ENCODE results near the gene CEP120. TPM values are rescaled to one million over a fixed set of nuclear protein-coding genes. Genes with fewer than 3 reads are reported as not detected.
"Not testable (repeated sequence)": the region's sequence is repeated elsewhere in the genome, so short reads cannot be mapped to it uniquely, and the experiment has no call there.

The CEP120 gene
- total RNA-seq, 3 donors from 2014 or later (not counting 1 experiment from before 2014, with no cell fraction given), result 51.2 to 58.9 (median 54.6) TPM

DNA sequence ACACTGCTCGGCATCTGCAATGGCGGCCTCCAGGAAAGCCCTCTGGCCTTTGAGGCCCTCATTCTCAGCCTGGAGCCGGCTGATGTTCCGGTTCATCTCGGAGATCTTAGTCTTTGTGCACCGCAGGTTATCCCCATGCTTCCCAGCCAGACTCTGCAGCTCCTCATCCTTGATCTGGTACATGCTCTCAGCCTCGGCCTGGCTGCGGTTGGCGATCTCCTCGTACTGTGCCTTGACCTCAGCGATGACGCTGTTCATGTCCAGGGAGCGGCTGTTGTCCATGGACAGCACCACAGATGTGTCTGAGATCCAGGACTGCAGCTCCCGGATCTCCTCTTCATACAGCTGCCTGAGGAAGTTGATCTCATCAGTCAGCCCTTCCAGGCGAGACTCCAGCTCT, 21.9 kb downstream of the CEP120 start:
- Histone ChIP-seq H3K4me1 (ENCODE audit: control insufficient read depth, insufficient read depth, low read length) (no peaks in the 10 kb centered on the region), H3K9me3 (ENCODE audit: control insufficient read depth, insufficient read depth, low read length) (no peaks in the 10 kb centered on the region), H3K36me3 (ENCODE audit: control insufficient read depth, insufficient read depth, low read length) (peaks cover 63% of the 10 kb centered on the region), H3K27ac (ENCODE audit: low read length) (no peak overlapping the region), H3K27me3 (ENCODE audit: control insufficient read depth, insufficient read depth, low read length) (no peaks in the 10 kb centered on the region), H3K4me3 (ENCODE audit: low read length) (no peak overlapping the region)
- no peak overlapping the region for H3K27ac Mint-ChIP-seq
- intact Hi-C loops (cut with micrococcal nuclease), result no loop called here
- ATAC-seq, result no peak
- H3K9me3 Mint-ChIP-seq, result no peaks in the 10 kb centered on the region
- TF ChIP-seq, protein P1, sequence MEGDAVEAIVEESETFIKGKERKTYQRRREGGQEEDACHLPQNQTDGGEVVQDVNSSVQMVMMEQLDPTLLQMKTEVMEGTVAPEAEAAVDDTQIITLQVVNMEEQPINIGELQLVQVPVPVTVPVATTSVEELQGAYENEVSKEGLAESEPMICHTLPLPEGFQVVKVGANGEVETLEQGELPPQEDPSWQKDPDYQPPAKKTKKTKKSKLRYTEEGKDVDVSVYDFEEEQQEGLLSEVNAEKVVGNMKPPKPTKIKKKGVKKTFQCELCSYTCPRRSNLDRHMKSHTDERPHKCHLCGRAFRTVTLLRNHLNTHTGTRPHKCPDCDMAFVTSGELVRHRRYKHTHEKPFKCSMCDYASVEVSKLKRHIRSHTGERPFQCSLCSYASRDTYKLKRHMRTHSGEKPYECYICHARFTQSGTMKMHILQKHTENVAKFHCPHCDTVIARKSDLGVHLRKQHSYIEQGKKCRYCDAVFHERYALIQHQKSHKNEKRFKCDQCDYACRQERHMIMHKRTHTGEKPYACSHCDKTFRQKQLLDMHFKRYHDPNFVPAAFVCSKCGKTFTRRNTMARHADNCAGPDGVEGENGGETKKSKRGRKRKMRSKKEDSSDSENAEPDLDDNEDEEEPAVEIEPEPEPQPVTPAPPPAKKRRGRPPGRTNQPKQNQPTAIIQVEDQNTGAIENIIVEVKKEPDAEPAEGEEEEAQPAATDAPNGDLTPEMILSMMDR (IDR thresholded peaks at IDR 0.05), result no peak
- no peak for DNase-seq
- 98% methylated on average over 15 of the region's 15 CpGs for WGBS (ENCODE audit: insufficient coverage)
- H3K27me3 Mint-ChIP-seq (ENCODE audit: low read depth in 2 of 2), result no peaks in the 10 kb centered on the region
- no peak overlapping the region for H3K4me3 Mint-ChIP-seq
- H3K36me3 Mint-ChIP-seq, result peaks cover 38% of the 10 kb centered on the region
- H3K4me1 Mint-ChIP-seq, result peaks cover 7 to 8% of the 10 kb centered on the region in 2 donors

DNA sequence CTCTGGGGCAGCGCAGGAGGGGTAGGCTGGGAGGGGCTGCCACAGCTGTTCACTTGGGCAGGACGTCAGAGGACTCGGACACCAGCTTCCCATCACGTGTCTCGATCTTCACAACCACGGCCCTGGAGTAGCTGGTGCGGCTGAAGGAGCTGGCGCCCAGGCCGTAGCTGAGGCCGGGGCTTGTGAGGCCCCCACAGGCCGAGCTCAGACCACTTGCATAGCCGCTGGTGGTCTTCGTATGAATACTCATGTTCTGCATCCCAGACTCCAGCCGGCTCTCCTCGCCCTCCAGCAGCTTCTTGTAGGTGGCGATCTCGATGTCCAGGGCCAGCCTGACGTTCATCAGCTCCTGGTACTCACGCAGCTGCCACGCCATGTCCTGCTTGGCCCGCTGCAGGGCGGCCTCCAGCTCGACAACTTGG, 22.3 kb downstream of the CEP120 start:
- H3K27ac ChIP-seq (ENCODE audit: low read length); H3K27ac Mint-ChIP-seq; H3K4me1 ChIP-seq (ENCODE audit: control insufficient read depth, insufficient read depth, low read length); H3K9me3 Mint-ChIP-seq; H3K4me3 Mint-ChIP-seq; DNase-seq; H3K4me3 ChIP-seq (ENCODE audit: low read length); H3K27me3 ChIP-seq (ENCODE audit: control insufficient read depth, insufficient read depth, low read length); intact Hi-C loops (cut with micrococcal nuclease); ATAC-seq; H3K27me3 Mint-ChIP-seq (ENCODE audit: low read depth in 2 of 2); H3K4me1 Mint-ChIP-seq; H3K9me3 ChIP-seq (ENCODE audit: control insufficient read depth, insufficient read depth, low read length): not testable (repeated sequence)
- WGBS (ENCODE audit: insufficient coverage), result 98% methylated on average over 23 of the region's 23 CpGs
- peaks cover 34% of the 10 kb centered on the region for H3K36me3 Mint-ChIP-seq
- peaks cover 65% of the 10 kb centered on the region for H3K36me3 ChIP-seq (ENCODE audit: control insufficient read depth, insufficient read depth, low read length)

DNA sequence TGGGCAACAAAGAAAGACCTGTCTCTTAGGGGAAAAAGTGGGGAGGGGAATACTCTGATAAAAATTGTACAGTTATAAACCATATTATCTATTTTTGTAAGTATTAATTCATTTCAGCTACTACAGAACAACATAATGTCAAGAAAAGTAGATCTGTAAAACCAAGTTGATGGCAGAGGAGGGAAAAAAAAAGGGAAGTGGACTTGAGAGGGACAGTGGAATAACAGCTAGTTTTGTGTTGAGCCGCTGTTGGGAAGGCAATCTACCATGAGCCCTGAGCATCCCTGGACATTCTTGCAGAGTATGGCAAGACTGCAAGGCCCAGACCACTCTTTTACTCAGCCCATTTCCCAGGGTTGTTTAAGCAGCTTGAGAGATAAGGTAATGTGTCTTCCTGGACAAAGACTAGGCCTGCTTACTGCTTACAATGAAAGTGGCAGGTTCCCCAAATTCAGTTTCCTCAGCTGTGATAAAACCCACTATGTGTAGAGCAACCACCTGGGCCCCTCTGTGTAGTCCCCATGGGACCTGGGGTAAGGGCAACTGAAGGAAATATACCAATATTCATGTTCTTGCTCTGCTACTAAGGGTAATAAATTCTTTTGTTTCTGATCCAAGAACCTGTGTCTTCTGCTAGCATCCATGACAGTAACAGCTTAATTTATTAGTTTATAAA, 25.0 kb downstream of the CEP120 start:
- H3K4me3 ChIP-seq (ENCODE audit: low read length), result no peak overlapping the region
- Mint-ChIP-seq H3K27me3 (ENCODE audit: low read depth in 2 of 2) (no peaks in the 10 kb centered on the region), H3K27ac (no peak overlapping the region), H3K9me3 (no peaks in the 10 kb centered on the region), H3K36me3 (peaks cover 19% of the 10 kb centered on the region), H3K4me1 (no peaks in the 10 kb centered on the region), H3K4me3 (no peak overlapping the region)
- H3K36me3 ChIP-seq (ENCODE audit: control insufficient read depth, insufficient read depth, low read length), result peaks cover 62% of the 10 kb centered on the region
- ATAC-seq (no peak), DNase-seq (no peak)
- intact Hi-C loops (cut with micrococcal nuclease), result no loop called here
- no peaks in the 10 kb centered on the region for H3K4me1 ChIP-seq (ENCODE audit: control insufficient read depth, insufficient read depth, low read length)
- no peak overlapping the region for H3K27ac ChIP-seq (ENCODE audit: low read length)
- 58% methylated on average over 1 of the region's 1 CpG for WGBS (ENCODE audit: insufficient coverage)
- H3K9me3 ChIP-seq (ENCODE audit: control insufficient read depth, insufficient read depth, low read length), result no peaks in the 10 kb centered on the region
- no peaks in the 10 kb centered on the region for H3K27me3 ChIP-seq (ENCODE audit: control insufficient read depth, insufficient read depth, low read length)
- TF ChIP-seq, protein P1 (IDR thresholded peaks at IDR 0.05), result no peak

DNA sequence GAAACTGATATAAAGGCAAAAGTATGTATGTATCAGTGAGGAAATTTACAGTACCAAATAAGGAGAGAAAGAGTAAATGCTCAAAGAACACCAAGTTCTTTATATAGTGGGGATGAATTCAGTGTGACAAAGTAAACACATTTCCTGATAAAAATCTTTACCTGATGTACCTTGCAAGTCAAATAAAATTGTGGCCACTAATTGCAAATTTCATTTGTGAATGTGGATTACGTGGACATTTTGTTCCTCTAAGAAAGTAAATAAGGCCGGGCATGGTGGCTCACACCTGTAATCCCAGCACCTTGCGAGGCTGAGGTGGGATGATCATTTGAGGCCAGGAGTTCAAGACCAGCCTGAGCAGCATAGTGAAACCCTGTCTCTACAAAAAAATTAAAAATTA, 25.7 kb downstream of the CEP120 start:
- Mint-ChIP-seq H3K27ac (no peak overlapping the region), H3K36me3 (peaks cover 12% of the 10 kb centered on the region), H3K4me1 (no peaks in the 10 kb centered on the region), H3K27me3 (ENCODE audit: low read depth in 2 of 2) (no peaks in the 10 kb centered on the region), H3K4me3 (no peak overlapping the region), H3K9me3 (no peaks in the 10 kb centered on the region)
- Histone ChIP-seq H3K9me3 (ENCODE audit: control insufficient read depth, insufficient read depth, low read length) (no peaks in the 10 kb centered on the region), H3K27me3 (ENCODE audit: control insufficient read depth, insufficient read depth, low read length) (no peaks in the 10 kb centered on the region), H3K27ac (ENCODE audit: low read length) (no peak overlapping the region), H3K36me3 (ENCODE audit: control insufficient read depth, insufficient read depth, low read length) (peaks cover 62% of the 10 kb centered on the region), H3K4me3 (ENCODE audit: low read length) (no peak overlapping the region), H3K4me1 (ENCODE audit: control insufficient read depth, insufficient read depth, low read length) (no peaks in the 10 kb centered on the region)
- no peak for DNase-seq
- TF ChIP-seq, protein P1 (IDR thresholded peaks at IDR 0.05), result no peak
- no peak for ATAC-seq
- WGBS (ENCODE audit: insufficient coverage), result 98% methylated on average over 3 of the region's 3 CpGs
- intact Hi-C loops (cut with micrococcal nuclease), result no loop called here

All from natural killer cell (primary cell).